ENCODE measurements around the gene TSPAN8.
"Not testable (repeated sequence)": the region's sequence is repeated elsewhere in the genome, so short reads cannot be mapped to it uniquely, and the experiment has no call there.

TSPAN8 gene

DNA sequence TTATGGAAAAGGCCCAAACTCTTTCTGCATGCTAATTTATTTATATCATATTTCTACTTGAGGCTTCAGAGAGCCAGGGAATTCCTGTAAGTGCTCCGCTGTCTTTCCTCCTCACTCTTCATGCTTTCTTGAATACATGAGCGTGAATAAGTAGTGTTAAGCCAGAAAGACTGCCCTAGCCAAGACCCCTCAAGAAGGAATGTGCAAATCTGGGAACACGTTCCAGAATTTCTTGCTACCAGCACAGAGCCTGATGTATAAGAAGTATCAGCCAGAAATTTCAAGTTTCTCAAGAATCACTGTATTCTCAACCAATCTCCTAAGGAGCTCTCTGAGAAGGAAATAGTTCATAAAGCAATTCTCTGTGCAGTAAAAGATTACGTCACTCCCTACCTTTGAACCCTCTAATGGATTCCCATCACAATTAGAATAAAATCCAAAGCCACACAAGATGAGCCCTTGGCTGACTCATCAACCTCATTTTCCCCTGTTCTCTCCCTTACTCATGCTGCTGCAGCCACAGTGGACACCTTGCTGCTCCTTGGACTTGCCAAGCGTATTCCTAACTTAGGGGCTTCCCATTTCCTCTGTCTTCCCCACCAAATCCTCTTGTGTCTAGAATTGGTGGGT is 6.9 kb upstream of the TSPAN8 start:
- DNase-seq (ENCODE audit: low read depth in 3 of 3, low spot score in 1 of 3), result no peak

GRCh38 chr12:71164166-71164565 is 6.4 kb upstream of the TSPAN8 start:
- no peak for DNase-seq (ENCODE audit: low read depth in 3 of 3, low spot score in 1 of 3)

DNA sequence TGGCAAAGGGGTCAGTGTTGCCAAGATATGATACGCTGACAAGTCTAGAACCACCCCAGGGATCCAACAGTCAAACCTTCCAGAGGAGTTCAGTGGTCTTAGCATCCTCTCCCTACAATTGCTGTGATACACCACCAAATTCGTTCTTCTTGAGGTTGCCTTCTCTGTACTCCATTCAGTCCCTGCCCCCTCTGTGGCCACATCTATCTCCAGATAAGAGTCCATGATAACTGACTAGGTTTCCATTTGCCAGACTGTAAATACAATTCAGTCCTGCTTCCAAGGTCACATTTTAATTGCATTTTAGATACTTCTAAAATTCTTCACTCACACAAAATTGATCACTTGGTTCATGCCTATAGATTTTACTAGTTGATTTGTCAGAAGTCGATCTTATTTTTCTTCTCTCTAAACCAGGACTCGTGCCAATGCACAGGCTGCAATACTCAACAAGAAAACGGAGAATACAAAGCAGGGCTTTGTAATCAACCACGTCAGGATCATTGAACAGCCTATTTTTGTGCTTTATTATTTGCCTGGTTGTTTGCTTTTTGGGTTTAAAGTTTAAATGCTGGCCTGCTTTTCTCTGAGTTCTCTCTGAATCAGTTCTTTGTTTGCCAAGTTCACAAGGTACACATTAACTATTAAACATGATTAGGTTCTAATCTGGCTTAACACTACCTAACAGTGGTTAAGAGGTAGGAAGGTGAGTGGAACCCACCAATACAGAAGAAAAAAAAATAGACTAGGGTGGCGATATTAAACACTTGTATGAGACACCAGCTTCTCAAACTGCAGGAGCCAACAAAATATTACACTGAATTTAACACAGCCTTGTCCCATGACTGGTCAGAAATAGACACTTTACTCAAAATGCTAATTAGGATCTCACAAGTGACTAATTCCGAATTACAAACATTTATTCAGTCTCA is 5.3 kb upstream of the TSPAN8 start:
- DNase-seq (ENCODE audit: low read depth in 3 of 3, low spot score in 1 of 3), result no peak

DNA sequence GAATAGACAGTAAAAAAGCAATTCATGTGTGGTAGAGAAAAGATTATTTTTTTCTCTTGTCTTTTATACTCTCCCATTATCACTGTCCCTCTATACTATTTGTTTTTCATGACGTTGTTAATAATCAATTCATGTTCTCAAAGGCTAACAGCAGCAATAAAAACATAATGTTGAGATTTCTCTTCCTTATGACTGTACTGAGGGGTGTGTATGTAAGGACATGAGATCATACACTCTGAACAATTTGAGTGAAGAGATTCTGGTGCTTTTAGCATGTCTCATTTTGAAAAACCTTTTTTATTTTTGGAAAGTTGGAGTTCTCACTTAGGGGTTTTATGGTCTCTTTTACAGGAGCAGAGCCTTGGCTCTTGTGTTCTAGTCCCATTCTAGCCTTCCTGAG is 3.8 kb upstream of the TSPAN8 start:
- DNase-seq (ENCODE audit: low read depth in 3 of 3, low spot score in 1 of 3), result no peak

- DNase-seq (ENCODE audit: low read depth in 3 of 3, low spot score in 1 of 3), result no peak
These were observed 2.8 kb upstream of the TSPAN8 start for GRCh38 chr12:71160585-71160984.

DNA sequence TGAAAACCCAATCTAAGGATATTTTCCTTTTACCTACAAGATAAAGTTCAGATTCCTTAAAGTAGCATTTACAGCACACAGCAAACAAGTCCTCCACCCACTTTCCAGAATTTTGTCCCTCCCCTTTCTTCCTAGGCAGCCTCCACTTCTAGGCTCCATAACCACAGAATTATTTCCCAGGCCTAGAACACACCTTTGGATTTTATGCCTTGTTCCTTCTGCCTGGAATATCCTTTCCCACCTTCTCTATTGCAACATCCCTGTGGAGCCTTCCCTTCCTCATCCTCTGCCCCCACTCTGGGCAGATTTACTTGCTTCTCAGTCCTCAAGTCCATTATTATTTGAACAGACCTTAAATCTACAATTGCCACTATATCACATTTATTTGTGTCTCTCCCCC is 2.1 kb upstream of the TSPAN8 start:
- no peak for DNase-seq (ENCODE audit: low read depth in 3 of 3, low spot score in 1 of 3)

DNA sequence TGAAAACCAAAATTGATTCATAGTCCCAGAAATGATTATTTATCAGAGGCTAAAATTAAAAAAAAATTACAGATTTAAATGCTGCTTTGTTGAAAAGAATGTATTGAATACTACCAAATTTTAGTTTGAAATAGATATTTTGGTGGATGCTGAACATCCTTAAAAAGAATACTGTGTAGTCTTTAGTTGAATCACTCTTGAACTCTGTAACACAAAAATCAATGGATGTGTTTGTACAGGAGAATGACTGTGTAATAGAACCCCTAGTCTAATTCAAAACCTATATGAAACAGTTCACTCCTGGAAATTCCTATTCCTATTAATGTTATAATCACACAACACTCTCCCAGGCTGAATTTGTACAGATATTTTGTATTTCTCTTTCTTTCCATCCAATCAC is 1.5 kb upstream of the TSPAN8 start:
- no peak for DNase-seq (ENCODE audit: low read depth in 3 of 3, low spot score in 1 of 3)

GRCh38 chr12:71158361-71158882 is 623 bp upstream of the TSPAN8 start:
- DNase-seq (ENCODE audit: low read depth in 3 of 3, low spot score in 1 of 3), result no peak

DNA sequence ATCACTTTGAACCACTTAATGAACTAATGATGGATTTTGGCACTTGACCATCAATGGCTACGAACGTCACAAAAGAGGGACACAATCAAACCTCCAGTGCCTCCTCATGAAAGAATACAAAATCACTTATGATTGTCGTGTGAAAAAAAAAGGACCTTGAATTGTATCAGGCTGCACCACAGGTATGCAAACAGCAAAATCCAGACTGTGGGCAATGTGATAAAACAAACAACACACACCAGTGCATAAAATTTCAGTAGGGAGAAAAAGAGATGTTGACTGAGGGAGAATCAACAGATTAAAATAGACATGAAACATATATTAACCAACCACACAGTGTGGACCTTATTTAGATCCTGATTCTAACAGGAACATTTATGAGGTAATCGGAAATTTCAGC is 2.6 kb downstream of the TSPAN8 start:
- no peak for DNase-seq (ENCODE audit: low read depth in 3 of 3, low spot score in 1 of 3)

GRCh38 chr12:71152851-71153250 is 4.9 kb downstream of the TSPAN8 start:
- no peak for DNase-seq (ENCODE audit: low read depth in 3 of 3, low spot score in 1 of 3)

- DNase-seq (ENCODE audit: low read depth in 3 of 3, low spot score in 1 of 3), result not testable (repeated sequence)
These were observed 7.8 kb downstream of the TSPAN8 start for GRCh38 chr12:71150041-71150440.

GRCh38 chr12:71144682-71145081 is 13.1 kb downstream of the TSPAN8 start:
- no peak for DNase-seq (ENCODE audit: low read depth in 3 of 3, low spot score in 1 of 3)

DNA sequence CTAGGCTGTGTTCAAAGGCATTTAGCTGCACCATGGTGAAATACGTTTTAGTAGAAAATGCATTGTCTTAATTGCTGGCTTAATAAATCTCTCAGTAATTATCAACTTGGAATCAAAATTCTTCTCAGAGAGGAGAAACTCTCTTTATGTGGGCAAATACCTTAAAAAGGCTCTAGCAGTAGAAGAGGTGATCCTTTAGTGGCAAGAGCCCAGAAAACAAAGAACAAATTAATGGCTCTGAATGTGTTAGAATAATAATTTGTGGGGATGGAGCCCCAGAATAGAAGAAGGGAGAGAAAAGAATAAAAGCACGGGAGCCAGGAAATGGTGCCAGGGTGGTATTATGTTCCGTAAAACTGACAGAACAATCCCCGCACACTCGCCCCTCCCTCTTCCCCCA is 14.8 kb downstream of the TSPAN8 start:
- no peak for DNase-seq (ENCODE audit: low read depth in 3 of 3, low spot score in 1 of 3)

GRCh38 chr12:71142016-71142415 is 15.8 kb downstream of the TSPAN8 start:
- no peak for DNase-seq (ENCODE audit: low read depth in 3 of 3, low spot score in 1 of 3)

DNA sequence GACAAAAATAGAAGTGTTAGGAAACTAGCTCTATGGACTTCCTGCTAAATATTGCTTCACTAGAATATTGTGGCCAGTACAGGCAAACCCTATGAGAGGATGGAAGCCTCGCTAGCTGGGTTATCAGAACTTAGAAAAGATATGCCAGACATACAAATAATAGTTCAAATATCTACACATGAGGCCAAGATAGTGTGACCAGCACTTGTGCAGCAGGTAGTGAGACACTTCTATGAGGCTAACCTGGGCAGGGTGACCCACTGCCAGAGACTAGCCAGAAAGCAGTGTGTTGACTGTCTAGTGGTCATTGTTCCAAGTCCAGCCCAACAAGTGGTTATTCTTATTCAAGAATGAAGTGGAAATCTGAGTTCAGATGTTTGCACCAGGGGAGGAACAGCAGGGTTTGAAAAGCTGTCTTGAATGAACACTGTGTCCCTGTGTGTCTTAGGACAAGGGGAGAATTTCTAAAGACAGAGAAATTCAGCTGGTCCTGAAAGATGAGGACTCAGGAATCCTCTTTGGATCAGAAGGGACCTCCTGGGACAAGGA is 16.3 kb downstream of the TSPAN8 start:
- no peak for DNase-seq (ENCODE audit: low read depth in 3 of 3, low spot score in 1 of 3)

GRCh38 chr12:71139153-71139735 is 18.6 kb downstream of the TSPAN8 start:
- DNase-seq (ENCODE audit: low read depth in 3 of 3, low spot score in 1 of 3), result no peak

DNA sequence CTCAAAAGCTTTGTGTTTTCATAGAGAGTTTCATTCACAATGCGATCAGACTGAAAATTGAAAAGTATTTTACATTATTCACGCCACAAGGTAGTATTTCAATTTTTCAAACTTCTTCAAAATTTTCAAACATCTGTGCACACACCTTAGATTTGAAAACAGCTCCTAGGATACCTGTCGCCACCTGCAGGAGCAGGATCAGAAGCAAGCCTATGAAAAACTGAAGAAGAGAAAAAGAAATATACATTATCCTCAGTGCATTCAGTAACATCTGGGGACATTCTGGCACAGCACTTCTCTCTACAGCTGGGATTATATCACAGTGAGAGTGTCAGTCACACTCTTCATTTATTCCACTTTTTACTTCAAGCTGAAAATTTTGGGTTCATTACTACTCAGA is 19.8 kb downstream of the TSPAN8 start:
- no peak for DNase-seq (ENCODE audit: low read depth in 3 of 3, low spot score in 1 of 3)

GRCh38 chr12:71135812-71136176 is 22.0 kb downstream of the TSPAN8 start:
- DNase-seq (ENCODE audit: low read depth in 3 of 3, low spot score in 1 of 3), result no peak

- no peak for DNase-seq (ENCODE audit: low read depth in 3 of 3, low spot score in 1 of 3)
These were observed 22.6 kb downstream of the TSPAN8 start for GRCh38 chr12:71135077-71135811.

- no peak for DNase-seq (ENCODE audit: low read depth in 3 of 3, low spot score in 1 of 3)
These were observed 23.4 kb downstream of the TSPAN8 start for GRCh38 chr12:71134405-71134804.

- no peak for DNase-seq (ENCODE audit: low read depth in 3 of 3, low spot score in 1 of 3)
These were observed 27.2 kb downstream of the TSPAN8 start for GRCh38 chr12:71130521-71131069.
